HepG2 (cell line): Measurements from ENCODE around the gene PPARA. TPM values are rescaled to one million over a fixed set of nuclear protein-coding genes. Genes with fewer than 3 reads are reported as not detected.

Experiments used
- ATAD3A ChIP-seq: sonication (generic); formaldehyde crosslinking; IDR thresholded peaks from 2 replicates; pipeline ENCODE4 v1.4.0; 2020; ENCODE audit warnings: missing genetic modification reagents
- BCLAF1 ChIP-seq: fragments of 450-650 bp; IDR thresholded peaks from 2 replicates; pipeline ENCODE4 v1.6.1; 2017; ENCODE audit warnings: mild to moderate bottlenecking
- GLI4 ChIP-seq: sonication (generic); formaldehyde crosslinking; IDR thresholded peaks from 2 replicates; pipeline ENCODE4 v1.5.1; 2020; ENCODE audit warnings: missing genetic modification reagents, mild to moderate bottlenecking, moderate library complexity, borderline replicate concordance
- MED8 ChIP-seq: sonication (generic); formaldehyde crosslinking; IDR thresholded peaks from 2 replicates; pipeline ENCODE4 v1.8.1; 2023; ENCODE audit warnings: mild to moderate bottlenecking, missing genetic modification reagents; ENCODE audit not compliant: insufficient replicate concordance
- PAF1 ChIP-seq: IDR thresholded peaks from 2 replicates; pipeline ENCODE4 v1.6.1; 2016; ENCODE audit warnings: missing genetic modification reagents, missing compliant biosample characterization
- POLR2A ChIP-seq, 2 experiments: IDR thresholded peaks; 2 replicates each; pipeline ENCODE4 v1.6.1; 2011; ENCODE audit warnings: low read depth in 2 of 2, low read length in 2 of 2, mild to moderate bottlenecking in 1 of 2, moderate library complexity in 1 of 2; ENCODE audit not compliant: insufficient read depth in 1 of 2
- PRDM15 ChIP-seq: sonication (generic); formaldehyde crosslinking; IDR thresholded peaks from 2 replicates; pipeline ENCODE4 v1.4.0; 2020; ENCODE audit warnings: missing genetic modification reagents
- SIX1 ChIP-seq: sonication (generic); formaldehyde crosslinking; IDR thresholded peaks from 2 replicates; pipeline ENCODE4 v1.4.0; 2020; ENCODE audit warnings: missing genetic modification reagents, borderline replicate concordance
- TAF15 ChIP-seq: fragments of 200-400 bp; formaldehyde crosslinking; IDR thresholded peaks from one replicate; pipeline ENCODE4 v1.6.1; 2018; ENCODE audit warnings: mild to moderate bottlenecking, low read depth, low read length; ENCODE audit not compliant: poor library complexity, severe bottlenecking
- ZBTB8A ChIP-seq: sonication (generic); formaldehyde crosslinking; IDR thresholded peaks from 2 replicates; pipeline ENCODE4 v1.4.0; 2020; ENCODE audit warnings: mild to moderate bottlenecking, low read depth, missing genetic modification reagents, borderline replicate concordance
- ZFP62 ChIP-seq: sonication (generic); formaldehyde crosslinking; IDR thresholded peaks from 2 replicates; pipeline ENCODE4 v1.4.0; 2020; ENCODE audit warnings: missing genetic modification reagents
- ZNF260 ChIP-seq: sonication (generic); formaldehyde crosslinking; IDR thresholded peaks from 2 replicates; pipeline ENCODE4 v1.4.0; 2020; ENCODE audit warnings: missing genetic modification reagents, low read depth, mild to moderate bottlenecking, borderline replicate concordance
- ZNF503 ChIP-seq: sonication (generic); formaldehyde crosslinking; IDR thresholded peaks from 2 replicates; pipeline ENCODE4 v1.4.0; 2020; ENCODE audit warnings: missing genetic modification reagents
- ZSCAN30 ChIP-seq: sonication (generic); formaldehyde crosslinking; IDR thresholded peaks from 2 replicates; pipeline ENCODE4 v1.5.0; 2020; ENCODE audit warnings: mild to moderate bottlenecking, missing genetic modification reagents
- ZZZ3 ChIP-seq: sonication (generic); formaldehyde crosslinking; IDR thresholded peaks from 2 replicates; pipeline ENCODE4 v1.4.0; 2020; ENCODE audit warnings: missing genetic modification reagents, mild to moderate bottlenecking, borderline replicate concordance
- polyA plus RNA-seq, 8 experiments: library from polyadenylated mRNA; depleted of rRNA in 3 of 8; stranded (reverse) in 7 of 8; unstranded in 1 of 8; fragments of >200 nt; fragmentation: Illumina TruSeq in 4 of 8; extraction: Trizol in 4 of 8; gene quantifications; 2 replicates each; pipeline versions ENCODE4 v1.2.1 to v1.2.3, GENCODE V29; 2011 to 2016; ENCODE audit warnings: low read depth in 4 of 8, missing spikeins in 1 of 8, mixed read lengths in 1 of 8; ENCODE audit not compliant: insufficient read depth in 1 of 8
- total RNA-seq, 5 experiments: library from RNA; depleted of rRNA; stranded (reverse); fragments of >200 nt; fragmentation: Illumina TruSeq; extraction: Trizol; gene quantifications; 2 replicates each; pipeline ENCODE4 v1.2.3, GENCODE V29; 2016; ENCODE audit warnings: low read depth in 1 of 5
- TF ChIP-seq, protein P1 (sequence below): sonication (generic); formaldehyde crosslinking; IDR thresholded peaks from 2 replicates; pipeline ENCODE4 v1.8.0; 2022; ENCODE audit warnings: mild to moderate bottlenecking, missing genetic modification reagents, moderate library complexity
- TF ChIP-seq, protein P2 (sequence below): IDR thresholded peaks from 2 replicates; pipeline ENCODE4 v1.6.1; 2012; ENCODE audit warnings: low read depth, low read length, improper control_type of control experiment

PPARA gene
- total and polyA plus RNA-seq, 2 of the 13 experiments (the other 11 are each of a cell fraction or from before 2014, with no cell fraction given), result 18.2 to 24.7 TPM

- TF ChIP-seq BCLAF1 (no peak), ZBTB8A (CRISPR knock-in tag) (no peak), ATAD3A (CRISPR knock-in tag) (no peak), ZZZ3 (CRISPR knock-in tag) (peak; percentile 46; the same call in 1 of the 2 replicates), MED8 (CRISPR knock-in tag) (peak; percentile 32), GLI4 (CRISPR knock-in tag) (no peak; the same call in 1 of the 2 replicates), POLR2A (IDR thresholded peaks at IDR 0.05; ENCODE audit: insufficient read depth in 1 of 2, low read depth in 2 of 2, low read length in 2 of 2) (peak; percentile 80 to 93), PAF1 (no peak), TAF15 (no peak), ZFP62 (CRISPR knock-in tag) (no peak), ZSCAN30 (CRISPR knock-in tag) (peak; percentile 74; the same call in 1 of the 2 replicates), ZNF503 (no peak; the same call in 1 of the 2 replicates), SIX1 (CRISPR knock-in tag) (no peak), PRDM15 (CRISPR knock-in tag) (no peak), ZNF260 (CRISPR knock-in tag) (no peak)
- TF ChIP-seq, protein P1, sequence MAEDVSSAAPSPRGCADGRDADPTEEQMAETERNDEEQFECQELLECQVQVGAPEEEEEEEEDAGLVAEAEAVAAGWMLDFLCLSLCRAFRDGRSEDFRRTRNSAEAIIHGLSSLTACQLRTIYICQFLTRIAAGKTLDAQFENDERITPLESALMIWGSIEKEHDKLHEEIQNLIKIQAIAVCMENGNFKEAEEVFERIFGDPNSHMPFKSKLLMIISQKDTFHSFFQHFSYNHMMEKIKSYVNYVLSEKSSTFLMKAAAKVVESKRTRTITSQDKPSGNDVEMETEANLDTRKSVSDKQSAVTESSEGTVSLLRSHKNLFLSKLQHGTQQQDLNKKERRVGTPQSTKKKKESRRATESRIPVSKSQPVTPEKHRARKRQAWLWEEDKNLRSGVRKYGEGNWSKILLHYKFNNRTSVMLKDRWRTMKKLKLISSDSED (CRISPR knock-in tag), result no peak
- TF ChIP-seq, protein P2, sequence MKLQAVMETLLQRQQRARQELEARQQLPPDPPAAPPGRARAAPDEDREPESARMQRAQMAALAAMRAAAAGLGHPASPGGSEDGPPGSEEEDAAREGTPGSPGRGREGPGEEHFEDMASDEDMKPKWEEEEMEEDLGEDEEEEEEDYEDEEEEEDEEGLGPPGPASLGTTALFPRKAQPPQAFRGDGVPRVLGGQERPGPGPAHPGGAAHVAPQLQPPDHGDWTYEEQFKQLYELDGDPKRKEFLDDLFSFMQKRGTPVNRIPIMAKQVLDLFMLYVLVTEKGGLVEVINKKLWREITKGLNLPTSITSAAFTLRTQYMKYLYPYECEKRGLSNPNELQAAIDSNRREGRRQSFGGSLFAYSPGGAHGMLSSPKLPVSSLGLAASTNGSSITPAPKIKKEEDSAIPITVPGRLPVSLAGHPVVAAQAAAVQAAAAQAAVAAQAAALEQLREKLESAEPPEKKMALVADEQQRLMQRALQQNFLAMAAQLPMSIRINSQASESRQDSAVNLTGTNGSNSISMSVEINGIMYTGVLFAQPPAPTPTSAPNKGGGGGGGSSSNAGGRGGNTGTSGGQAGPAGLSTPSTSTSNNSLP, result no peak
These were observed 117.3 kb downstream of the PPARA start, which contains the start of gene TTC38 (continued) for GRCh38 chr22:46267431-46268279.
